ENCODE data around the gene TBX3. TPM values are rescaled to one million over a fixed set of nuclear protein-coding genes. Genes with fewer than 3 reads are reported as not detected.

Gene TBX3
- polyA plus RNA-seq, 4 donors, result 18.8 to 104 (median 61.3) TPM

- Histone ChIP-seq H3K27me3 (ENCODE audit: control insufficient read depth in 3 of 3, insufficient read depth in 3 of 3, low read length in 3 of 3) (peaks cover 0 to 20% (median 7%) of the 10 kb centered on the region in 3 donors), H3K27ac (ENCODE audit: low read depth in 1 of 3, low read length in 2 of 3) (no peak overlapping the region)
Measured at GRCh38 chr12:114671066-114671442, 12.9 kb downstream of the TBX3 start.

GRCh38 chr12:114670291-114670980, 13.5 kb downstream of the TBX3 start:
- peak overlapping the region in 1 of 3 donors; percentile 16 for H3K27ac ChIP-seq (ENCODE audit: low read depth in 1 of 3, low read length in 2 of 3)
- peaks cover 0 to 17% (median 0%) of the 10 kb centered on the region in 3 donors for H3K4me1 ChIP-seq (ENCODE audit: control insufficient read depth in 3 of 3, insufficient read depth in 2 of 3, low read depth in 1 of 3, low read length in 2 of 3)
- WGBS, 3 donors, result 30 to 44% (median 38%) methylated on average over 3 of the region's 3 CpGs
- H3K27me3 ChIP-seq (ENCODE audit: control insufficient read depth in 3 of 3, insufficient read depth in 3 of 3, low read length in 3 of 3), result peaks cover 0 to 25% (median 11%) of the 10 kb centered on the region in 3 donors
- FAIRE-seq (no peak), DNase-seq (no peak)
- peaks cover 4 to 35% (median 9%) of the 10 kb centered on the region in 3 donors for H3K36me3 ChIP-seq (ENCODE audit: control insufficient read depth in 3 of 3, insufficient read depth in 2 of 3, low read depth in 1 of 3, low read length in 3 of 3)
- no peak overlapping the region for H3K4me3 ChIP-seq (ENCODE audit: low read depth in 1 of 3, low read length in 3 of 3)
- peaks cover 0 to 2% of the 10 kb centered on the region in 2 donors for H3K9me3 ChIP-seq (ENCODE audit: control insufficient read depth in 2 of 2, insufficient read depth in 1 of 2, low read depth in 1 of 2, low read length in 1 of 2)

More at GRCh38 chr12:114671066-114671442, 12.9 kb downstream of the TBX3 start:
- DNase-seq (no peak), FAIRE-seq (no peak)
- H3K36me3 ChIP-seq (ENCODE audit: control insufficient read depth in 3 of 3, insufficient read depth in 2 of 3, low read depth in 1 of 3, low read length in 3 of 3), result peaks cover 4 to 40% (median 9%) of the 10 kb centered on the region in 3 donors
- no peak overlapping the region for H3K4me3 ChIP-seq (ENCODE audit: low read depth in 1 of 3, low read length in 3 of 3)
- H3K4me1 ChIP-seq (ENCODE audit: control insufficient read depth in 3 of 3, insufficient read depth in 2 of 3, low read depth in 1 of 3, low read length in 2 of 3), result peaks cover 0 to 17% (median 0%) of the 10 kb centered on the region in 3 donors
- WGBS, 3 donors, result 36 to 48% (median 43%) methylated on average over 4 of the region's 4 CpGs
- no peaks in the 10 kb centered on the region for H3K9me3 ChIP-seq (ENCODE audit: control insufficient read depth in 2 of 2, insufficient read depth in 1 of 2, low read depth in 1 of 2, low read length in 1 of 2)

GRCh38 chr12:114669401-114670290, 14.3 kb downstream of the TBX3 start:
- 60 to 77% (median 62%) methylated on average over 33 of the region's 33 CpGs for WGBS, 3 donors
- H3K9me3 ChIP-seq (ENCODE audit: control insufficient read depth in 2 of 2, insufficient read depth in 1 of 2, low read depth in 1 of 2, low read length in 1 of 2), result peaks cover 0 to 2% of the 10 kb centered on the region in 2 donors
- no peak for DNase-seq
- peaks cover 0 to 17% (median 0%) of the 10 kb centered on the region in 3 donors for H3K4me1 ChIP-seq (ENCODE audit: control insufficient read depth in 3 of 3, insufficient read depth in 2 of 3, low read depth in 1 of 3, low read length in 2 of 3)
- peaks cover 0 to 32% (median 13%) of the 10 kb centered on the region in 3 donors for H3K27me3 ChIP-seq (ENCODE audit: control insufficient read depth in 3 of 3, insufficient read depth in 3 of 3, low read length in 3 of 3)
- H3K36me3 ChIP-seq (ENCODE audit: control insufficient read depth in 3 of 3, insufficient read depth in 2 of 3, low read depth in 1 of 3, low read length in 3 of 3), result peaks cover 4 to 31% (median 7%) of the 10 kb centered on the region in 3 donors
- H3K27ac ChIP-seq (ENCODE audit: low read depth in 1 of 3, low read length in 2 of 3), result peak overlapping the region; percentile 41 to 76 (median 57)
- FAIRE-seq, result no peak
- H3K4me3 ChIP-seq (ENCODE audit: low read depth in 1 of 3, low read length in 3 of 3), result peak overlapping the region in 1 of 3 donors; percentile 39

- WGBS, 3 donors, result 12 to 28% (median 16%) methylated on average over 9 to 20 of the region's 20 CpGs
- Histone ChIP-seq H3K36me3 (ENCODE audit: control insufficient read depth in 3 of 3, insufficient read depth in 2 of 3, low read depth in 1 of 3, low read length in 3 of 3) (peaks cover 2 to 25% (median 7%) of the 10 kb centered on the region in 3 donors), H3K27ac (ENCODE audit: low read depth in 1 of 3, low read length in 2 of 3) (peak overlapping the region; percentile 41 to 76 (median 76)), H3K4me1 (ENCODE audit: control insufficient read depth in 3 of 3, insufficient read depth in 2 of 3, low read depth in 1 of 3, low read length in 2 of 3) (peaks cover 0 to 17% (median 0%) of the 10 kb centered on the region in 3 donors), H3K9me3 (ENCODE audit: control insufficient read depth in 2 of 2, insufficient read depth in 1 of 2, low read depth in 1 of 2, low read length in 1 of 2) (peaks cover 0 to 2% of the 10 kb centered on the region in 2 donors), H3K27me3 (ENCODE audit: control insufficient read depth in 3 of 3, insufficient read depth in 3 of 3, low read length in 3 of 3) (peaks cover 0 to 40% (median 13%) of the 10 kb centered on the region in 3 donors), H3K4me3 (ENCODE audit: low read depth in 1 of 3, low read length in 3 of 3) (peak overlapping the region in 2 of 3 donors; percentile 39 to 53)
- DNase-seq (no peak), FAIRE-seq (no peak)
Measured at GRCh38 chr12:114668886-114669288, 15.1 kb downstream of the TBX3 start.

- FAIRE-seq, result no peak
- DNase-seq, result peak; percentile 94 to 97
- WGBS, 3 donors, result 0 to 3% (median 2%) methylated on average over 39 to 46 of the region's 46 CpGs
- Histone ChIP-seq H3K27me3 (ENCODE audit: control insufficient read depth in 3 of 3, insufficient read depth in 3 of 3, low read length in 3 of 3) (peaks cover 0 to 40% (median 13%) of the 10 kb centered on the region in 3 donors), H3K4me1 (ENCODE audit: control insufficient read depth in 3 of 3, insufficient read depth in 2 of 3, low read depth in 1 of 3, low read length in 2 of 3) (peaks cover 0 to 17% (median 0%) of the 10 kb centered on the region in 3 donors), H3K36me3 (ENCODE audit: control insufficient read depth in 3 of 3, insufficient read depth in 2 of 3, low read depth in 1 of 3, low read length in 3 of 3) (peaks cover 2 to 19% (median 4%) of the 10 kb centered on the region in 3 donors), H3K27ac (ENCODE audit: low read depth in 1 of 3, low read length in 2 of 3) (peak overlapping the region; percentile 9 to 76 (median 71)), H3K9me3 (ENCODE audit: control insufficient read depth in 2 of 2, insufficient read depth in 1 of 2, low read depth in 1 of 2, low read length in 1 of 2) (peaks cover 0 to 2% of the 10 kb centered on the region in 2 donors), H3K4me3 (ENCODE audit: low read depth in 1 of 3, low read length in 3 of 3) (peak overlapping the region in 2 of 3 donors; percentile 39 to 53)
Measured at GRCh38 chr12:114668151-114668885, 15.7 kb downstream of the TBX3 start.

- H3K27me3 ChIP-seq (ENCODE audit: control insufficient read depth in 3 of 3, insufficient read depth in 3 of 3, low read length in 3 of 3), result peaks cover 0 to 40% (median 13%) of the 10 kb centered on the region in 3 donors
- FAIRE-seq (no peak), DNase-seq (no peak)
- peak overlapping the region in 1 of 3 donors; percentile 53 for H3K4me3 ChIP-seq (ENCODE audit: low read depth in 1 of 3, low read length in 3 of 3)
- peaks cover under 1 to 13% (median 2%) of the 10 kb centered on the region in 3 donors for H3K36me3 ChIP-seq (ENCODE audit: control insufficient read depth in 3 of 3, insufficient read depth in 2 of 3, low read depth in 1 of 3, low read length in 3 of 3)
- WGBS, 3 donors, result 23 to 33% (median 30%) methylated on average over 16 of the region's 16 CpGs
- peaks cover 0 to 2% of the 10 kb centered on the region in 2 donors for H3K9me3 ChIP-seq (ENCODE audit: control insufficient read depth in 2 of 2, insufficient read depth in 1 of 2, low read depth in 1 of 2, low read length in 1 of 2)
- peak overlapping the region in 2 of 3 donors; percentile 45 to 76 for H3K27ac ChIP-seq (ENCODE audit: low read depth in 1 of 3, low read length in 2 of 3)
- peaks cover 0 to 17% (median 0%) of the 10 kb centered on the region in 3 donors for H3K4me1 ChIP-seq (ENCODE audit: control insufficient read depth in 3 of 3, insufficient read depth in 2 of 3, low read depth in 1 of 3, low read length in 2 of 3)
Measured at GRCh38 chr12:114667669-114668150, 16.3 kb downstream of the TBX3 start.

GRCh38 chr12:114666746-114667668, 17.0 kb downstream of the TBX3 start:
- peak in 1 of 2 donors; percentile 16 for DNase-seq
- H3K9me3 ChIP-seq (ENCODE audit: control insufficient read depth in 2 of 2, insufficient read depth in 1 of 2, low read depth in 1 of 2, low read length in 1 of 2), result peaks cover 0 to 2% of the 10 kb centered on the region in 2 donors
- FAIRE-seq, result no peak
- peaks cover 0 to 17% (median 0%) of the 10 kb centered on the region in 3 donors for H3K4me1 ChIP-seq (ENCODE audit: control insufficient read depth in 3 of 3, insufficient read depth in 2 of 3, low read depth in 1 of 3, low read length in 2 of 3)
- H3K4me3 ChIP-seq (ENCODE audit: low read depth in 1 of 3, low read length in 3 of 3), result no peak overlapping the region
- peak overlapping the region in 1 of 3 donors; percentile 76 for H3K27ac ChIP-seq (ENCODE audit: low read depth in 1 of 3, low read length in 2 of 3)
- H3K27me3 ChIP-seq (ENCODE audit: control insufficient read depth in 3 of 3, insufficient read depth in 3 of 3, low read length in 3 of 3), result peaks cover 0 to 40% (median 13%) of the 10 kb centered on the region in 3 donors
- peaks cover 0 to 10% (median 0%) of the 10 kb centered on the region in 3 donors for H3K36me3 ChIP-seq (ENCODE audit: control insufficient read depth in 3 of 3, insufficient read depth in 2 of 3, low read depth in 1 of 3, low read length in 3 of 3)
- 58 to 73% (median 65%) methylated on average over 53 of the region's 53 CpGs for WGBS, 3 donors

Measured in small intestine (tissue), 7 donors.